PC-9 (cell line): ENCODE data around the gene ZFP91.

Experiments
- EZH2 ChIP-seq: fragments of 200-600 bp; sonication (generic); IDR thresholded peaks from 2 replicates; pipeline ENCODE4 v1.8.0; 2017; ENCODE audit warnings: antibody characterized with exemption, low read depth
- TF ChIP-seq, protein P1 (sequence below): fragments of 200-600 bp; sonication (generic); conservative IDR thresholded peaks from 2 replicates; pipeline ENCODE4 v1.6.1; 2017; ENCODE audit warnings: mixed run types, antibody characterized with exemption, mild to moderate bottlenecking, moderate library complexity

DNA sequence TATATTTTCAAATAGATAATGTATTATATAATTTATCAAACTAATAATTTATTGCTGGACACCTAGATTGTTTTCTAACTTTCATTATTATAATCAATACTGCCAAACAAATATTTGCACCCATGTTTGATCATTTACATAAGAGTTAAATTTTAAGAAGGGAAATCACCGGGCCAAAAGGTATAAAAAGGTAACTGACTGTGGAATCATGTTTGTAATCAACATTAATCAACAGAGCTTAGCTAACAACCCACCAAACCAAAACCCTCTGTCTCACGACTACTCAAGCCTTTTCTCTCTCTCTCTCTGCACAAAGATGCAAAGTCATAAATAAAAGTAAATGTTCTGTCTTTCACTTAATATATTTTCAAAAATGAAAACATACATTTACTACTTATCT is 18.0 kb upstream of the ZFP91 start:
- TF ChIP-seq, protein P1, sequence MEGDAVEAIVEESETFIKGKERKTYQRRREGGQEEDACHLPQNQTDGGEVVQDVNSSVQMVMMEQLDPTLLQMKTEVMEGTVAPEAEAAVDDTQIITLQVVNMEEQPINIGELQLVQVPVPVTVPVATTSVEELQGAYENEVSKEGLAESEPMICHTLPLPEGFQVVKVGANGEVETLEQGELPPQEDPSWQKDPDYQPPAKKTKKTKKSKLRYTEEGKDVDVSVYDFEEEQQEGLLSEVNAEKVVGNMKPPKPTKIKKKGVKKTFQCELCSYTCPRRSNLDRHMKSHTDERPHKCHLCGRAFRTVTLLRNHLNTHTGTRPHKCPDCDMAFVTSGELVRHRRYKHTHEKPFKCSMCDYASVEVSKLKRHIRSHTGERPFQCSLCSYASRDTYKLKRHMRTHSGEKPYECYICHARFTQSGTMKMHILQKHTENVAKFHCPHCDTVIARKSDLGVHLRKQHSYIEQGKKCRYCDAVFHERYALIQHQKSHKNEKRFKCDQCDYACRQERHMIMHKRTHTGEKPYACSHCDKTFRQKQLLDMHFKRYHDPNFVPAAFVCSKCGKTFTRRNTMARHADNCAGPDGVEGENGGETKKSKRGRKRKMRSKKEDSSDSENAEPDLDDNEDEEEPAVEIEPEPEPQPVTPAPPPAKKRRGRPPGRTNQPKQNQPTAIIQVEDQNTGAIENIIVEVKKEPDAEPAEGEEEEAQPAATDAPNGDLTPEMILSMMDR = no peak
- no peak for TF ChIP-seq EZH2
